C4-2B (cell line): ENCODE results near the gene PLCXD1.
"Not testable (repeated sequence)": the region's sequence is repeated elsewhere in the genome, so short reads cannot be mapped to it uniquely, and the experiment has no call there.

Experiments
- H3K27ac ChIP-seq: fragments of 450-650 bp; 2 replicates; pipeline ENCODE4 v1.5.1; 2017
- CTCF ChIP-seq: fragments of 450-650 bp; conservative IDR thresholded peaks from 2 replicates; pipeline ENCODE4 v1.5.1; 2017; ENCODE audit warnings: mild to moderate bottlenecking
- ZFX ChIP-seq: fragments of 450-650 bp; IDR thresholded peaks from 2 replicates; pipeline ENCODE4 v1.6.1; 2017

PLCXD1 gene

GRCh38 chrX:350148-350533 lies 69.0 kb downstream of the PLCXD1 start:
- no peak overlapping the region for H3K27ac ChIP-seq
- TF ChIP-seq ZFX: no peak
- no peak for TF ChIP-seq CTCF

GRCh38 chrX:350534-351323 lies 69.5 kb downstream of the PLCXD1 start:
- H3K27ac ChIP-seq: no peak overlapping the region
- TF ChIP-seq CTCF (no peak), ZFX (no peak)

GRCh38 chrX:351324-351641 lies 70.1 kb downstream of the PLCXD1 start:
- not testable (repeated sequence) for H3K27ac ChIP-seq

GRCh38 chrX:351736-352135 lies 70.6 kb downstream of the PLCXD1 start:
- no peak overlapping the region for H3K27ac ChIP-seq
- TF ChIP-seq CTCF (no peak), ZFX (no peak)

GRCh38 chrX:352181-352580 lies 71.0 kb downstream of the PLCXD1 start:
- TF ChIP-seq CTCF (no peak), ZFX (no peak)
- no peak overlapping the region for H3K27ac ChIP-seq

GRCh38 chrX:352582-353314 lies 71.6 kb downstream of the PLCXD1 start:
- no peak overlapping the region for H3K27ac ChIP-seq
- TF ChIP-seq CTCF (no peak), ZFX (no peak)
